ENCODE data around the gene EFCAB9.
A peak's percentile ranks its signal among the peaks of the same experiment; 100 is the strongest.

The EFCAB9 gene

DNA sequence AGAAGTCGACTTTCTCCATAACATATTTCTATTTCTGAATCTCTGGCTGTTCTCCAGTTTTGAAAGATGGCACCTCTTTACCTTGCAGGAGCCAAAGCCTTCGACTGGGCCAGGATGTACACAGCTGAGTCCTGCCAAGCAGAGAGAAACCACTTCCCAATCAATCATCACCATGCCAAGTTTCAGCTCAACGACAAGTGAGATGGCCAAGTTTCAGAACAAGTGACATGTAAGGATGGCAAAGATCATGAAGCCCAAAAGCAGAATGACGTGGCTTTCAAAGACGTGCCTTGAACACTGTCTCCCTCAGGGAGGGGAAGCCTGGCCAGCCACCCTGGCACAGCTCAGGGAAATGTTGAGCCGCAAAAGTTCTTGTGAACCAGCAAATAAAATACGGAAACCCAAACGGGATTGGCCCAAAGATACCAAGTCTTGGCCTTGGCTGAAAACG, 23.7 kb upstream of the EFCAB9 start:
- H3K36me3 ChIP-seq (ENCODE audit: insufficient read depth, low read length): peaks cover 5% of the 10 kb centered on the region; the same call in 1 of the 2 replicates
- H3K4me2 ChIP-seq (ENCODE audit: low read length): no peak overlapping the region
- 0 out of 2 replicates have a peak, but pooled peaks cover 3% of the 10 kb centered on the region for H3K79me2 ChIP-seq (ENCODE audit: insufficient read depth, low read length)

GRCh38 chr5:172171118-172171517, 22.9 kb upstream of the EFCAB9 start:
- Histone ChIP-seq H3K36me3 (ENCODE audit: insufficient read depth, low read length) (peaks cover 3% of the 10 kb centered on the region; the same call in 1 of the 2 replicates), H3K79me2 (ENCODE audit: insufficient read depth, low read length) (peaks cover 6% of the 10 kb centered on the region; the same call in 1 of the 2 replicates), H3K27me3 (ENCODE audit: insufficient read depth, low read length) (no peaks in the 10 kb centered on the region), H3K27ac (ENCODE audit: low read depth, low read length, poor library complexity, severe bottlenecking) (no peak overlapping the region), H3K9ac (ENCODE audit: low read length) (no peak overlapping the region), H3K4me2 (ENCODE audit: low read length) (no peak overlapping the region), H2AFZ (ENCODE audit: low read length) (no peak overlapping the region), H4K20me1 (ENCODE audit: insufficient read depth, low read length) (no peaks in the 10 kb centered on the region), H3K4me1 (ENCODE audit: insufficient read depth, low read length, severe bottlenecking) (peaks cover 28% of the 10 kb centered on the region), H3K9me2 (ENCODE audit: low read depth, low read length) (no peaks in the 10 kb centered on the region), H3F3A (ENCODE audit: insufficient read depth, low read length) (0 out of 2 replicates have a peak, but pooled peaks cover 5% of the 10 kb centered on the region), H3K9me3 (ENCODE audit: low read length) (no peaks in the 10 kb centered on the region), H3K4me3 (ENCODE audit: low read depth, low read length, poor library complexity, severe bottlenecking) (no peak overlapping the region)
- TF ChIP-seq EZH2 (IDR thresholded peaks at IDR 0.05; ENCODE audit: borderline replicate concordance, low read length): no peak
- TF ChIP-seq, protein P1, sequence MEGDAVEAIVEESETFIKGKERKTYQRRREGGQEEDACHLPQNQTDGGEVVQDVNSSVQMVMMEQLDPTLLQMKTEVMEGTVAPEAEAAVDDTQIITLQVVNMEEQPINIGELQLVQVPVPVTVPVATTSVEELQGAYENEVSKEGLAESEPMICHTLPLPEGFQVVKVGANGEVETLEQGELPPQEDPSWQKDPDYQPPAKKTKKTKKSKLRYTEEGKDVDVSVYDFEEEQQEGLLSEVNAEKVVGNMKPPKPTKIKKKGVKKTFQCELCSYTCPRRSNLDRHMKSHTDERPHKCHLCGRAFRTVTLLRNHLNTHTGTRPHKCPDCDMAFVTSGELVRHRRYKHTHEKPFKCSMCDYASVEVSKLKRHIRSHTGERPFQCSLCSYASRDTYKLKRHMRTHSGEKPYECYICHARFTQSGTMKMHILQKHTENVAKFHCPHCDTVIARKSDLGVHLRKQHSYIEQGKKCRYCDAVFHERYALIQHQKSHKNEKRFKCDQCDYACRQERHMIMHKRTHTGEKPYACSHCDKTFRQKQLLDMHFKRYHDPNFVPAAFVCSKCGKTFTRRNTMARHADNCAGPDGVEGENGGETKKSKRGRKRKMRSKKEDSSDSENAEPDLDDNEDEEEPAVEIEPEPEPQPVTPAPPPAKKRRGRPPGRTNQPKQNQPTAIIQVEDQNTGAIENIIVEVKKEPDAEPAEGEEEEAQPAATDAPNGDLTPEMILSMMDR (IDR thresholded peaks at IDR 0.05; ENCODE audit: low read length): no peak

More for the DNA sequence above, 23.7 kb upstream of the EFCAB9 start:
- Histone ChIP-seq H3K27me3 (ENCODE audit: insufficient read depth, low read length) (no peaks in the 10 kb centered on the region), H3K4me3 (ENCODE audit: low read depth, low read length, poor library complexity, severe bottlenecking) (no peak overlapping the region), H2AFZ (ENCODE audit: low read length) (no peak overlapping the region), H3K9me2 (ENCODE audit: low read depth, low read length) (no peaks in the 10 kb centered on the region), H3K9me3 (ENCODE audit: low read length) (no peaks in the 10 kb centered on the region), H3K9ac (ENCODE audit: low read length) (no peak overlapping the region), H3F3A (ENCODE audit: insufficient read depth, low read length) (no peaks in the 10 kb centered on the region), H3K27ac (ENCODE audit: low read depth, low read length, poor library complexity, severe bottlenecking) (no peak overlapping the region), H4K20me1 (ENCODE audit: insufficient read depth, low read length) (no peaks in the 10 kb centered on the region), H3K4me1 (ENCODE audit: insufficient read depth, low read length, severe bottlenecking) (peaks cover 28% of the 10 kb centered on the region)
- no peak for TF ChIP-seq EZH2 (IDR thresholded peaks at IDR 0.05; ENCODE audit: borderline replicate concordance, low read length)
- TF ChIP-seq, protein P1 (IDR thresholded peaks at IDR 0.05; ENCODE audit: low read length): no peak

GRCh38 chr5:172172912-172173563, 20.9 kb upstream of the EFCAB9 start:
- TF ChIP-seq, protein P1 (IDR thresholded peaks at IDR 0.05; ENCODE audit: low read length): no peak
- TF ChIP-seq EZH2 (IDR thresholded peaks at IDR 0.05; ENCODE audit: borderline replicate concordance, low read length): no peak
- H3K4me3 ChIP-seq (ENCODE audit: low read depth, low read length, poor library complexity, severe bottlenecking): no peak overlapping the region
- H3K79me2 ChIP-seq (ENCODE audit: insufficient read depth, low read length): peaks cover 9% of the 10 kb centered on the region; the same call in 1 of the 2 replicates
- H3K27ac ChIP-seq (ENCODE audit: low read depth, low read length, poor library complexity, severe bottlenecking): peak overlapping the region; percentile 94
- no peaks in the 10 kb centered on the region for H3K9me2 ChIP-seq (ENCODE audit: low read depth, low read length)
- peaks cover 37% of the 10 kb centered on the region for H3K4me1 ChIP-seq (ENCODE audit: insufficient read depth, low read length, severe bottlenecking)
- no peaks in the 10 kb centered on the region for H3K27me3 ChIP-seq (ENCODE audit: insufficient read depth, low read length)
- H3K36me3 ChIP-seq (ENCODE audit: insufficient read depth, low read length): no peaks in the 10 kb centered on the region
- 0 out of 2 replicates have a peak, but pooled peaks cover 6% of the 10 kb centered on the region for H3F3A ChIP-seq (ENCODE audit: insufficient read depth, low read length)
- no peak overlapping the region for H2AFZ ChIP-seq (ENCODE audit: low read length)
- no peaks in the 10 kb centered on the region for H4K20me1 ChIP-seq (ENCODE audit: insufficient read depth, low read length)
- H3K9me3 ChIP-seq (ENCODE audit: low read length): no peaks in the 10 kb centered on the region
- no peak overlapping the region for H3K9ac ChIP-seq (ENCODE audit: low read length)
- no peak overlapping the region; the same call in 1 of the 2 replicates for H3K4me2 ChIP-seq (ENCODE audit: low read length)

Data from OCI-LY1 (cell line).